Tibial nerve (tissue), 4 donors: Measurements from ENCODE around the gene BTLA. TPM values are rescaled to one million over a fixed set of nuclear protein-coding genes. Genes with fewer than 3 reads are reported as not detected.

Experiments used
- DNase-seq, 2 donors: peaks; one replicate each; pipeline ENCODE4 v3.0.0-alpha.2; 2019; ENCODE audit warnings: low spot score in 2 of 2
- H3K27ac ChIP-seq, 4 donors: fragments of 200-600 bp; sonication (generic) in 3 of 4; one replicate each; pipeline ENCODE4 v1.5.1; 2017 to 2019; ENCODE audit warnings: mild to moderate bottlenecking in 1 of 4
- H3K27me3 ChIP-seq, 2 donors: fragments of 200-600 bp; sonication (generic) in 1 of 2; one replicate each; pipeline versions ENCODE4 v1.5.1 to v1.6.0; 2017 to 2019
- H3K36me3 ChIP-seq, 3 donors: fragments of 200-600 bp; sonication (generic); one replicate each; pipeline ENCODE4 v1.5.1; 2018 to 2019
- H3K4me1 ChIP-seq, 4 donors: fragments of 200-600 bp; sonication (generic) in 3 of 4; one replicate each; pipeline ENCODE4 v1.5.1; 2017 to 2019
- H3K4me3 ChIP-seq, 4 donors: fragments of 200-600 bp; sonication (generic) in 3 of 4; one replicate each; pipeline ENCODE4 v1.5.1; 2017 to 2019; ENCODE audit warnings: mild to moderate bottlenecking in 1 of 4, moderate library complexity in 1 of 4
- H3K9me3 ChIP-seq, 4 donors: fragments of 200-600 bp; sonication (generic) in 3 of 4; one replicate each; pipeline ENCODE4 v1.5.1; 2017 to 2019
- CTCF ChIP-seq, 5 experiments: fragments of 200-600 bp in 3 of 5; fragments of 450-650 bp in 2 of 5; sonication (generic) in 3 of 5; IDR thresholded peaks; one replicate each; pipeline ENCODE4 v1.5.1; 2016 to 2019; ENCODE audit warnings: antibody characterized with exemption in 5 of 5, mild to moderate bottlenecking in 3 of 5, moderate library complexity in 2 of 5
- EP300 ChIP-seq, 2 donors: sonication (generic); formaldehyde crosslinking; IDR thresholded peaks; one replicate each; pipeline ENCODE4 v1.6.1; 2017; ENCODE audit warnings: antibody characterized with exemption in 2 of 2, mild to moderate bottlenecking in 1 of 2
- POLR2A ChIP-seq, 2 donors: fragments of 450-650 bp; IDR thresholded peaks; one replicate each; pipeline ENCODE4 v1.6.1; 2017; ENCODE audit warnings: antibody characterized with exemption in 2 of 2, mild to moderate bottlenecking in 2 of 2, moderate library complexity in 2 of 2
- WGBS, 2 donors: methylation state at CpG; one replicate each; pipeline ENCODE4 v1.1.5; 2018; 5-methylcytosine and 5-hydroxymethylcytosine counted together
- total RNA-seq, 4 donors: library from RNA; depleted of rRNA; stranded (reverse); fragments of >200 nt; gene quantifications; one replicate each; pipeline ENCODE4 v1.1.0, GENCODE V29; 2016

The BTLA gene, protein sequence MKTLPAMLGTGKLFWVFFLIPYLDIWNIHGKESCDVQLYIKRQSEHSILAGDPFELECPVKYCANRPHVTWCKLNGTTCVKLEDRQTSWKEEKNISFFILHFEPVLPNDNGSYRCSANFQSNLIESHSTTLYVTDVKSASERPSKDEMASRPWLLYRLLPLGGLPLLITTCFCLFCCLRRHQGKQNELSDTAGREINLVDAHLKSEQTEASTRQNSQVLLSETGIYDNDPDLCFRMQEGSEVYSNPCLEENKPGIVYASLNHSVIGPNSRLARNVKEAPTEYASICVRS
- total RNA-seq: 1 to 10 TPM in 1 of 4 donors, under 1 TPM in 1, not detected in 2; 0.98 to 5.4 TPM

- Histone ChIP-seq H3K4me1 (no peaks in the 10 kb centered on the region), H3K27ac (peak within 1 kb of the TSS in 1 of 4 donors; percentile 28), H3K9me3 (no peaks in the 10 kb centered on the region), H3K27me3 (no peaks in the 10 kb centered on the region), H3K36me3 (no peaks in the 10 kb centered on the region), H3K4me3 (peak within 1 kb of the TSS in 1 of 4 donors; percentile 36)
- 90 to 92% methylated on average over 12 of the region's 12 CpGs for whole genome bisulfite sequencing, 2 donors
- DNase-seq: no peak
- TF ChIP-seq CTCF (IDR thresholded peaks at IDR 0.05) (no peak), POLR2A (IDR thresholded peaks at IDR 0.05) (no peak), EP300 (IDR thresholded peaks at IDR 0.05) (no peak)
Measured at GRCh38 chr3:112498914-112499711, at the start of gene BTLA. Gene BTLA (minus strand): TSS chr3:112499472. CDS start chr3:112499358, 114 bp downstream.

DNA sequence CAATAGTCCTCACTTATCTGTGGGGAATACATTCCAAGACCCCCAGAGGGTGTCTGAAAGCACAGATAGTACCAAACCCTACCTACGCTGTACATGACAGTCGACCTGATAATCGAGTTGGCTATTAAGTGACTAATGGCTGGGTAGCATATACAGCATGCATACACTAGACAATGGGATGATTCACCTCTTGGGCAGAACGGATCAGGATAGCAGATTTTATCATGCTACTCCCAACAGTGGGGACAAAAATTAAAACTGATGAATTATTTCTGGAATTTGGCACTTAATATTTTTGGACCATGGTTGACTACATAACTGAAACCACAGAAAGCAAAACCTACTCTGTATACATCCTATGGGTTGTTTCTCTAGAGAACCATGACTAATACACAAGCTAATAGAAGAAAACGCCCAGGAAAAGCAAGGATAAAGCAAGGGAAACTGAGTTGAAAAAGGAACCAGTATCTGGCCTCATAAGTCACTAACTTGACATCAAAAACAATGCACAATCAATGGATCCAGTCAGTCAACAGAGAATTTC lies 47.0 kb upstream of the BTLA start:
- Histone ChIP-seq H3K27me3 (no peaks in the 10 kb centered on the region), H3K36me3 (peaks cover 0 to 49% (median 0%) of the 10 kb centered on the region in 3 donors), H3K4me1 (peaks cover 0 to 6% (median 0%) of the 10 kb centered on the region in 4 donors), H3K27ac (no peak overlapping the region), H3K9me3 (no peaks in the 10 kb centered on the region), H3K4me3 (no peak overlapping the region)
- DNase-seq: no peak
- 81 to 90% methylated on average over 5 of the region's 5 CpGs for WGBS, 2 donors
- TF ChIP-seq POLR2A (IDR thresholded peaks at IDR 0.05) (no peak), EP300 (IDR thresholded peaks at IDR 0.05) (no peak), CTCF (IDR thresholded peaks at IDR 0.05) (no peak)

DNA sequence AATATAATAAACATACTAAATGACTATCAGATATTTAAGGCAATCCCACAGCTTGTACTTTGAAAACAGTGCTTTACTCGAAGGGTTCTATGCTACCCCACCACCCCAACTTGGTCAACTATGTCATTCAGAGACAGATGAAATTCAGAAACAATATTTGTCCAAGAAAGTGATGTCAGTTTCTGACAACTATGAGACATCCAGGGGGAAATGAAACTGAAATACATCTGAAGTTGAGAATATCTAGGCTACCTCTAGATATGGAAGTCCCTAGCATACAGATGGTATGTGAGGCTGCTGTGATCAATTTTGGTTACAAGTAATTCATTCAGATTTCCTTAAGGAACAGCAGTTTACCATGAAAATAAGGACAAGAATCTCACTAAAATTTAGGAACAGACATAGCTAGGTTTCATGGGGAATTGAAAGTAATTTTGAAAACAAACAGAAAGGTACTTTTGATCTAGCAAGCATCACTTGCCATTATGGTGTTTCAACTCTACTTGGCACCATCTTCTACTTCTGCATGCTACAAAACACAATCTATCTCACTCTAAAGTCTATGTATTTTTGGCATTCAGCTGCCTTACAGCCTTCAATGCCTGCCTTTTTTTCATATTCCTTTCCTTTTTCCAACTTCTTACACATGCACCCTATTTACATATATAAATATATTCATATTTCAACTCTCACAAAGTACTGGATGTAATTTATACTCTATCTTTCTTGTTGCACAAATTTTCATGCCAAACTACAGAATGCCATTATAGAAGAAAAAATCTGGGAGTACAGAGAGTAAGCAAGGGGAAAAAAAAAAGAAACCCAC lies 40.8 kb upstream of the BTLA start:
- Histone ChIP-seq H3K4me3 (no peak overlapping the region), H3K9me3 (no peaks in the 10 kb centered on the region), H3K27me3 (no peaks in the 10 kb centered on the region), H3K36me3 (peaks cover 0 to 60% (median 0%) of the 10 kb centered on the region in 3 donors), H3K27ac (no peak overlapping the region), H3K4me1 (no peaks in the 10 kb centered on the region)
- TF ChIP-seq CTCF (IDR thresholded peaks at IDR 0.05) (no peak), EP300 (IDR thresholded peaks at IDR 0.05) (no peak), POLR2A (IDR thresholded peaks at IDR 0.05) (no peak)
- WGBS, 2 donors: 93 to 97% methylated on average over 1 of the region's 1 CpG
- DNase-seq: no peak

DNA sequence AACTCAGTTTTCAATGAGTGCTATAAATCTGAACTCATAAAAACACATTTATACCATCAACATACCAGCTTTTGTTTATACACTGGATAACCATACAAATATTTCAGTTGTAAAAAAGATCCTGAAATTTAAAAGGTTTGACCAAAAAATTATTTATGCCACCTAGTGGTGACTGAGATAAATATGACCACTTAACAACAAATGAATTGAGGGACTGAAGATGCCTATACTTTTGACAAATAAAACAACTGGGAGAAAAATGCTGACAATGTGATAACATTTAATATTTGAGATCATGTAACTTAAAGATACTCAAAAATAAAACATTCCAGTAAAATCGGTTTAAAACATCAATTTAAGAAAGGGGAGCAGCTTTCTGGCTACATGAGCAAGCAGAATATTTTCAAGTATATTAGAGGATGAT lies 32.1 kb upstream of the BTLA start:
- DNase-seq: no peak
- Histone ChIP-seq H3K27me3 (no peaks in the 10 kb centered on the region), H3K4me1 (no peaks in the 10 kb centered on the region), H3K27ac (no peak overlapping the region), H3K9me3 (no peaks in the 10 kb centered on the region), H3K36me3 (peaks cover 0 to 66% (median 0%) of the 10 kb centered on the region in 3 donors), H3K4me3 (no peak overlapping the region)
- peak; percentile 22 to 54 (median 49) for TF ChIP-seq CTCF (IDR thresholded peaks at IDR 0.05)
- TF ChIP-seq EP300 (IDR thresholded peaks at IDR 0.05): no peak
- WGBS, 2 donors: 0 to 9% methylated on average over 1 of the region's 1 CpG
